HepG2 (cell line): ENCODE measurements around the gene KRTAP10-4. TPM values are rescaled to one million over a fixed set of nuclear protein-coding genes. Genes with fewer than 3 reads are reported as not detected.

Experiments
- ATAC-seq: fragments of 200-7000 bp; cut with Tn5 transposase; 3 replicates; pipeline ENCODE4 v1.9.1; 2020; ENCODE audit warnings: mild to moderate bottlenecking, moderate library complexity
- BruUV-seq: library from RNA; stranded (reverse); fragments of 400-500 nt; replicated peaks from 2 replicates; lab custom pipeline; 2021; lab: Mats Ljungman, UMichigan
- CTCF ChIA-PET: fragments of 300-600 bp; formaldehyde crosslinking; extraction: SDS; loops from one replicate; lab custom pipeline; 2021; ENCODE audit warnings: low total read pairs, inconsistent platforms, low intra/inter-chr PET ratio; lab: Yijun Ruan, JAX
- POLR2A ChIA-PET: fragments of 350-600 bp; sonication (Branson Sonifier 250); formaldehyde crosslinking; loops from one replicate; lab custom pipeline; 2020; ENCODE audit warnings: antibody characterized with exemption, inconsistent platforms; lab: Yijun Ruan, JAX
- DNase-seq: peaks from one replicate; pipeline ENCODE4 v3.0.0-alpha.2; 2015; ENCODE audit warnings: low spot score
- FAIRE-seq: peaks from 3 replicates; lab custom pipeline; 2011; peaks lifted over from hg19 to GRCh38; lab: Jason Lieb, UNC
- H2AFZ ChIP-seq: one replicate; pipeline ENCODE4 v1.6.1; 2011; ENCODE audit warnings: low read length, inconsistent platforms
- H3K27ac ChIP-seq: fragments of 300-600 bp; 3 replicates; pipeline ENCODE4 v1.8.0; 2011; ENCODE audit warnings: mixed run types, mild to moderate bottlenecking, mixed read lengths, low read length, inconsistent platforms; ENCODE audit not compliant: insufficient read depth; ENCODE audit errors: extremely low read length
- H3K27me3 ChIP-seq, 2 experiments: fragments of 200-600 bp in 1 of 2; 2 replicates in 1 of 2; 3 replicates in 1 of 2; pipeline versions ENCODE4 v1.6.0 to v1.8.0; 2011; ENCODE audit warnings: low read length in 2 of 2, mild to moderate bottlenecking in 2 of 2, moderate library complexity in 2 of 2, inconsistent platforms in 1 of 2; ENCODE audit not compliant: insufficient read depth in 2 of 2, control insufficient read depth in 1 of 2
- H3K36me3 ChIP-seq, 2 experiments: fragments of 200-600 bp in 1 of 2; replicated peaks in 1 of 2; 2 replicates in 1 of 2; 3 replicates in 1 of 2; pipeline versions ENCODE4 v1.5.1 to v1.8.0; 2011; ENCODE audit warnings: low read length in 2 of 2, inconsistent platforms in 1 of 2; ENCODE audit not compliant: insufficient read depth in 2 of 2, control insufficient read depth in 1 of 2
- H3K4me1 ChIP-seq: 2 replicates; pipeline ENCODE4 v1.5.1; 2012; ENCODE audit warnings: low read length, inconsistent platforms; ENCODE audit not compliant: insufficient read depth
- H3K4me2 ChIP-seq: 2 replicates; pipeline ENCODE4 v1.6.0; 2011; ENCODE audit warnings: low read depth, low read length, inconsistent platforms
- H3K4me3 ChIP-seq, 3 experiments: fragments of 200-600 bp in 1 of 3; sonication (generic), shearing (Covaris generic) in 1 of 3; replicated peaks in 1 of 3; 2 replicates each; pipeline ENCODE4 v1.5.1; 2011 to 2016; ENCODE audit warnings: low read length in 3 of 3, inconsistent platforms in 2 of 3, low read depth in 2 of 3, mild to moderate bottlenecking in 2 of 3, control low read depth in 1 of 3, mixed read lengths in 1 of 3; ENCODE audit not compliant: insufficient read depth in 1 of 3
- H3K79me2 ChIP-seq: one replicate; pipeline ENCODE4 v1.6.1; 2011; ENCODE audit warnings: low read length, inconsistent platforms; ENCODE audit not compliant: insufficient read depth
- H3K9ac ChIP-seq: 2 replicates; pipeline ENCODE4 v1.6.0; 2011; ENCODE audit warnings: mild to moderate bottlenecking, low read depth, low read length, inconsistent platforms; ENCODE audit not compliant: insufficient read depth
- H3K9me3 ChIP-seq: 2 replicates; pipeline ENCODE4 v1.5.1; 2012; ENCODE audit warnings: mild to moderate bottlenecking, low read length
- H4K20me1 ChIP-seq: 2 replicates; pipeline ENCODE4 v1.6.0; 2011; ENCODE audit warnings: inconsistent platforms, mild to moderate bottlenecking, low read length, moderate library complexity; ENCODE audit not compliant: insufficient read depth
- ARID4A ChIP-seq: sonication (generic); formaldehyde crosslinking; IDR thresholded peaks from 2 replicates; pipeline ENCODE4 v1.5.0; 2020; ENCODE audit warnings: mild to moderate bottlenecking, missing genetic modification reagents, borderline replicate concordance
- HMG20B ChIP-seq: conservative IDR thresholded peaks from 2 replicates; pipeline ENCODE4 v1.6.1; 2016; ENCODE audit warnings: missing genetic modification reagents, missing compliant biosample characterization
- MYC ChIP-seq: sonication (generic); formaldehyde crosslinking; IDR thresholded peaks from 2 replicates; pipeline ENCODE4 v1.9.0; 2021; ENCODE audit warnings: missing genetic modification reagents, borderline replicate concordance
- NFATC3 ChIP-seq: sonication (generic); formaldehyde crosslinking; IDR thresholded peaks from 2 replicates; pipeline ENCODE4 v1.5.1; 2020; ENCODE audit warnings: mild to moderate bottlenecking, missing genetic modification reagents
- REXO4 ChIP-seq: sonication (generic); formaldehyde crosslinking; IDR thresholded peaks from 2 replicates; pipeline ENCODE4 v1.8.0; 2022; ENCODE audit warnings: missing genetic modification reagents, mild to moderate bottlenecking, borderline replicate concordance
- TBP ChIP-seq: sonication (generic); formaldehyde crosslinking; IDR thresholded peaks from 2 replicates; pipeline ENCODE4 v1.5.0; 2020; ENCODE audit warnings: missing genetic modification reagents
- TCF7 ChIP-seq: sonication (generic); IDR thresholded peaks from 2 replicates; pipeline ENCODE4 v1.6.1; 2016; ENCODE audit warnings: antibody characterized with exemption, low read depth
- THAP9 ChIP-seq: sonication (generic); formaldehyde crosslinking; IDR thresholded peaks from 2 replicates; pipeline ENCODE4; 2020; ENCODE audit warnings: missing genetic modification reagents, mild to moderate bottlenecking, borderline replicate concordance
- U2AF1 ChIP-seq: fragments of 200-400 bp; formaldehyde crosslinking; optimal IDR thresholded peaks from 2 replicates; pipeline ENCODE3; 2017; ENCODE audit warnings: mild to moderate bottlenecking, low read depth, low read length
- ZFP36L2 ChIP-seq: sonication (generic); formaldehyde crosslinking; IDR thresholded peaks from 2 replicates; pipeline ENCODE4 v1.4.0; 2020; ENCODE audit warnings: missing genetic modification reagents
- ZMYM3 ChIP-seq: sonication (generic); formaldehyde crosslinking; IDR thresholded peaks from 2 replicates; pipeline ENCODE4 v1.5.1; 2020; ENCODE audit warnings: mild to moderate bottlenecking, missing genetic modification reagents
- ZNF264 ChIP-seq: sonication (generic); formaldehyde crosslinking; IDR thresholded peaks from 2 replicates; pipeline ENCODE4 v1.4.0; 2020; ENCODE audit warnings: missing genetic modification reagents
- ZNF747 ChIP-seq: sonication (generic); formaldehyde crosslinking; IDR thresholded peaks from 2 replicates; pipeline ENCODE4 v1.8.1; 2023; ENCODE audit warnings: missing genetic modification reagents, mild to moderate bottlenecking, borderline replicate concordance
- WGBS: methylation state at CpG from one replicate; pipeline ENCODE4 v1.1.6; 2017; ENCODE audit warnings: low lambda C conversion rate; 5-methylcytosine and 5-hydroxymethylcytosine counted together
- in situ Hi-C: cut with HindIII; loops from 2 replicates; pipeline ENCODE4 v1.10.0; 2017; ENCODE audit warnings: low pct_unique_long_range_greater_than_20kb; ENCODE audit not compliant: extremely low pct_ligation_motif_present
- intact Hi-C: fragments of 100-400 bp; cut with micrococcal nuclease; formaldehyde crosslinking; loops from one replicate; pipeline ENCODE4 v1.10.0; 2022; ENCODE audit not compliant: unreplicated experiment
- polyA plus RNA-seq, 8 experiments: library from polyadenylated mRNA; depleted of rRNA in 3 of 8; stranded (reverse) in 7 of 8; unstranded in 1 of 8; fragments of >200 nt; fragmentation: Illumina TruSeq in 4 of 8; extraction: Trizol in 4 of 8; gene quantifications; 2 replicates each; pipeline versions ENCODE4 v1.2.1 to v1.2.3, GENCODE V29; 2011 to 2016; ENCODE audit warnings: low read depth in 4 of 8, missing spikeins in 1 of 8, mixed read lengths in 1 of 8; ENCODE audit not compliant: insufficient read depth in 1 of 8
- total RNA-seq, 5 experiments: library from RNA; depleted of rRNA; stranded (reverse); fragments of >200 nt; fragmentation: Illumina TruSeq; extraction: Trizol; gene quantifications; 2 replicates each; pipeline ENCODE4 v1.2.3, GENCODE V29; 2016; ENCODE audit warnings: low read depth in 1 of 5
- TF ChIP-seq, protein P1 (sequence below), 2 experiments: fragments of 450-650 bp in 1 of 2; sonication (generic) in 1 of 2; formaldehyde crosslinking; IDR thresholded peaks; 2 replicates each; pipeline versions ENCODE4 v1.5.0 to v1.8.0; 2020 to 2022; ENCODE audit warnings: mild to moderate bottlenecking in 1 of 2, missing genetic modification reagents in 1 of 2
- TF ChIP-seq, protein P2 (sequence below): sonication (generic); formaldehyde crosslinking; IDR thresholded peaks from 2 replicates; pipeline ENCODE4 v1.8.0; 2022; ENCODE audit warnings: mild to moderate bottlenecking, missing genetic modification reagents, borderline replicate concordance

KRTAP10-4 gene
- total and polyA plus RNA-seq, 2 of the 13 experiments (the other 11 are each of a cell fraction or from before 2014, with no cell fraction given) = not detected

GRCh38 chr21:44529011-44529421, 44.5 kb upstream of the KRTAP10-4 start:
- intact Hi-C loops (no loop called here), in situ Hi-C loops (no loop called here)
- Histone ChIP-seq H3K79me2 (no peaks in the 10 kb centered on the region), H3K36me3 (no peaks in the 10 kb centered on the region), H3K4me1 (peaks cover 21% of the 10 kb centered on the region), H3K27me3 (peaks cover 0 to 14% of the 10 kb centered on the region in 2 experiments; a peak in 2 of 5 replicates), H3K27ac (no peak overlapping the region), H3K4me3 (no peak overlapping the region), H3K9ac (no peak overlapping the region), H3K4me2 (no peak overlapping the region), H2AFZ (no peak overlapping the region), H4K20me1 (no peaks in the 10 kb centered on the region), H3K9me3 (no peaks in the 10 kb centered on the region)
- WGBS = 60% methylated on average over 13 of the region's 17 CpGs
- POLR2A ChIA-PET = no interaction called here
- CTCF ChIA-PET = no interaction called here
- DNase-seq (no peak), FAIRE-seq (no peak), ATAC-seq (no peak)
- no peak for TF ChIP-seq TBP (CRISPR knock-in tag)
- no peak for TF ChIP-seq ZNF747 (CRISPR knock-in tag)
- TF ChIP-seq, protein P1, sequence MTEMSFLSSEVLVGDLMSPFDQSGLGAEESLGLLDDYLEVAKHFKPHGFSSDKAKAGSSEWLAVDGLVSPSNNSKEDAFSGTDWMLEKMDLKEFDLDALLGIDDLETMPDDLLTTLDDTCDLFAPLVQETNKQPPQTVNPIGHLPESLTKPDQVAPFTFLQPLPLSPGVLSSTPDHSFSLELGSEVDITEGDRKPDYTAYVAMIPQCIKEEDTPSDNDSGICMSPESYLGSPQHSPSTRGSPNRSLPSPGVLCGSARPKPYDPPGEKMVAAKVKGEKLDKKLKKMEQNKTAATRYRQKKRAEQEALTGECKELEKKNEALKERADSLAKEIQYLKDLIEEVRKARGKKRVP (CRISPR knock-in tag; IDR thresholded peaks at IDR 0.05) = no peak
- TF ChIP-seq, protein P2, sequence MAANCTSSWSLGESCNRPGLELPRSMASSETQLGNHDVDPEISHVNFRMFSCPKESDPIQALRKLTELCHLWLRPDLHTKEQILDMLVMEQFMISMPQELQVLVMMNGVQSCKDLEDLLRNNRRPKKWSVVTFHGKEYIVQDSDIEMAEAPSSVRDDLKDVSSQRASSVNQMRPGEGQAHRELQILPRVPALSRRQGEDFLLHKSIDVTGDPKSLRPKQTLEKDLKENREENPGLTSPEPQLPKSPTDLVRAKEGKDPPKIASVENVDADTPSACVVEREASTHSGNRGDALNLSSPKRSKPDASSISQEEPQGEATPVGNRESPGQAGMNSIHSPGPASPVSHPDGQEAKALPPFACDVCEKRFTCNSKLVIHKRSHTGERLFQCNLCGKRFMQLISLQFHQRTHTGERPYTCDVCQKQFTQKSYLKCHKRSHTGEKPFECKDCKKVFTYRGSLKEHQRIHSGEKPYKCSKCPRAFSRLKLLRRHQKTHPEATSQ (CRISPR knock-in tag) = no peak
- TF ChIP-seq ZFP36L2 (CRISPR knock-in tag) = no peak
- TF ChIP-seq TCF7 = no peak
- TF ChIP-seq MYC (CRISPR knock-in tag) = no peak
- TF ChIP-seq ZNF264 = no peak
- no peak for TF ChIP-seq REXO4
- no peak for TF ChIP-seq HMG20B (CRISPR knock-in tag)
- TF ChIP-seq ZMYM3 (CRISPR knock-in tag) = no peak
- no peak for TF ChIP-seq U2AF1
- TF ChIP-seq THAP9 (CRISPR knock-in tag) = no peak
- TF ChIP-seq NFATC3 (CRISPR knock-in tag) = no peak
- no peak for TF ChIP-seq ARID4A (CRISPR knock-in tag)
- no TSS peak for BruUV-seq
